HEK293 (cell line): ENCODE results near the gene HUWE1.

Experiments used
- CTCF ChIA-PET: fragments of 350-600 bp; formaldehyde crosslinking; extraction: SDS; loops from one replicate; lab custom pipeline; 2021; ENCODE audit warnings: antibody characterized with exemption; lab: Yijun Ruan, JAX
- POLR2A ChIA-PET: fragments of 300-600 bp; formaldehyde crosslinking; extraction: SDS; loops from one replicate; lab custom pipeline; 2020; ENCODE audit warnings: antibody characterized with exemption, inconsistent platforms; lab: Yijun Ruan, JAX
- H3K27ac ChIP-seq: fragments of 200-500 bp; sonication (Bioruptor generic); 2 replicates; pipeline ENCODE4 v1.5.1; 2014; ENCODE audit warnings: low read depth, low read length, control low read depth, inconsistent platforms; ENCODE audit errors: extremely low read depth
- H3K36me3 ChIP-seq, 2 experiments: fragments of 200-500 bp in 1 of 2; sonication (Bioruptor generic) in 1 of 2; 1 replicate in 1 of 2; 2 replicates in 1 of 2; pipeline ENCODE4 v1.5.1; 2014 to 2017; ENCODE audit warnings: inconsistent platforms in 2 of 2, low read length in 2 of 2; ENCODE audit not compliant: control insufficient read depth in 2 of 2, insufficient read depth in 1 of 2
- H3K4me1 ChIP-seq: fragments of 200-500 bp; sonication (Bioruptor generic); 2 replicates; pipeline ENCODE4 v1.5.1; 2014; ENCODE audit warnings: mild to moderate bottlenecking, low read length, inconsistent platforms; ENCODE audit not compliant: control insufficient read depth, insufficient read depth
- H3K4me3 ChIP-seq: 2 replicates; pipeline ENCODE4 v1.5.1; 2011; ENCODE audit warnings: low read depth, mild to moderate bottlenecking, control low read depth, low read length, moderate library complexity
- H3K9me3 ChIP-seq: fragments of 200-500 bp; sonication (Bioruptor generic); 2 replicates; pipeline ENCODE4 v1.5.1; 2014; ENCODE audit warnings: low read depth, low read length, inconsistent platforms; ENCODE audit not compliant: control insufficient read depth, insufficient read depth
- BCL11A ChIP-seq: fragments of 450-650 bp; formaldehyde crosslinking; IDR thresholded peaks from 2 replicates; pipeline ENCODE4 v1.5.1; 2016; ENCODE audit warnings: low read depth, missing biosample characterization, missing genetic modification characterization
- GLIS1 ChIP-seq: fragments of 450-650 bp; formaldehyde crosslinking; IDR thresholded peaks from 2 replicates; pipeline ENCODE4 v1.5.1; 2016; ENCODE audit warnings: missing biosample characterization, missing genetic modification characterization
- KLF1 ChIP-seq: fragments of 450-650 bp; formaldehyde crosslinking; IDR thresholded peaks from 2 replicates; pipeline ENCODE4 v1.5.1; 2016; ENCODE audit warnings: missing biosample characterization, missing genetic modification characterization
- PRDM1 ChIP-seq: fragments of 450-650 bp; formaldehyde crosslinking; IDR thresholded peaks from 2 replicates; pipeline ENCODE4; 2016; ENCODE audit warnings: missing biosample characterization, missing genetic modification characterization
- RBAK ChIP-seq: fragments of 450-650 bp; formaldehyde crosslinking; IDR thresholded peaks from 2 replicates; pipeline ENCODE4 v1.5.1; 2016; ENCODE audit warnings: missing biosample characterization, missing genetic modification characterization
- SCRT1 ChIP-seq: fragments of 450-650 bp; formaldehyde crosslinking; IDR thresholded peaks from 2 replicates; pipeline ENCODE4 v1.5.1; 2016; ENCODE audit warnings: missing biosample characterization, missing genetic modification characterization, borderline replicate concordance
- SP3 ChIP-seq: fragments of 450-650 bp; formaldehyde crosslinking; IDR thresholded peaks from 2 replicates; pipeline ENCODE4 v1.5.1; 2016; ENCODE audit warnings: missing biosample characterization, missing genetic modification characterization
- ZBTB1 ChIP-seq: fragments of 450-650 bp; formaldehyde crosslinking; IDR thresholded peaks from 2 replicates; pipeline ENCODE4 v1.5.1; 2016; ENCODE audit warnings: missing biosample characterization, missing genetic modification characterization
- ZIC2 ChIP-seq: fragments of 450-650 bp; formaldehyde crosslinking; IDR thresholded peaks from 2 replicates; pipeline ENCODE4 v1.5.1; 2016; ENCODE audit warnings: missing biosample characterization, missing genetic modification characterization
- ZNF132 ChIP-seq: fragments of 450-650 bp; formaldehyde crosslinking; IDR thresholded peaks from 2 replicates; pipeline ENCODE4 v1.5.1; 2017; ENCODE audit warnings: missing biosample characterization, missing genetic modification characterization, borderline replicate concordance
- ZNF2 ChIP-seq: fragments of 450-650 bp; formaldehyde crosslinking; IDR thresholded peaks from 2 replicates; pipeline ENCODE4 v1.5.1; 2016; ENCODE audit warnings: missing biosample characterization, missing genetic modification characterization
- ZNF211 ChIP-seq: fragments of 450-650 bp; formaldehyde crosslinking; IDR thresholded peaks from 2 replicates; pipeline ENCODE4 v1.5.1; 2016; ENCODE audit warnings: low read depth, missing biosample characterization, missing genetic modification characterization
- ZNF223 ChIP-seq: fragments of 450-650 bp; formaldehyde crosslinking; IDR thresholded peaks from 2 replicates; pipeline ENCODE4 v1.5.1; 2016; ENCODE audit warnings: missing biosample characterization, missing genetic modification characterization
- ZNF24 ChIP-seq: fragments of 450-650 bp; formaldehyde crosslinking; IDR thresholded peaks from 2 replicates; pipeline ENCODE4 v1.5.1; 2016; ENCODE audit warnings: missing biosample characterization, missing genetic modification characterization
- ZNF37A ChIP-seq: fragments of 450-650 bp; IDR thresholded peaks from 2 replicates; pipeline ENCODE4 v1.5.1; 2018; ENCODE audit warnings: missing biosample characterization, missing genetic modification characterization
- ZNF530 ChIP-seq: fragments of 450-650 bp; formaldehyde crosslinking; IDR thresholded peaks from 2 replicates; pipeline ENCODE4 v1.5.1; 2016; ENCODE audit warnings: low read depth, missing biosample characterization, missing genetic modification characterization
- ZNF549 ChIP-seq: fragments of 450-650 bp; IDR thresholded peaks from 2 replicates; pipeline ENCODE4 v1.5.1; 2018; ENCODE audit warnings: missing biosample characterization, missing genetic modification characterization, mild to moderate bottlenecking, inconsistent platforms, moderate library complexity
- ZNF555 ChIP-seq: fragments of 450-650 bp; formaldehyde crosslinking; conservative IDR thresholded peaks from 2 replicates; pipeline ENCODE4 v1.5.1; 2017; ENCODE audit warnings: missing biosample characterization, mild to moderate bottlenecking, missing genetic modification characterization, inconsistent platforms
- ZNF561 ChIP-seq: fragments of 450-650 bp; IDR thresholded peaks from 2 replicates; pipeline ENCODE4 v1.5.1; 2018; ENCODE audit warnings: missing biosample characterization, missing genetic modification characterization, borderline replicate concordance
- ZNF692 ChIP-seq: fragments of 450-650 bp; formaldehyde crosslinking; IDR thresholded peaks from 2 replicates; pipeline ENCODE4 v1.5.1; 2016; ENCODE audit warnings: missing biosample characterization, missing genetic modification characterization
- ZNF707 ChIP-seq: fragments of 450-650 bp; formaldehyde crosslinking; IDR thresholded peaks from 2 replicates; pipeline ENCODE4 v1.5.1; 2016; ENCODE audit warnings: missing biosample characterization, missing genetic modification characterization
- ZNF76 ChIP-seq: fragments of 450-650 bp; formaldehyde crosslinking; IDR thresholded peaks from 2 replicates; pipeline ENCODE4; 2016; ENCODE audit warnings: low read depth, missing biosample characterization, missing genetic modification characterization, borderline replicate concordance
- ZNF837 ChIP-seq: fragments of 450-650 bp; formaldehyde crosslinking; IDR thresholded peaks from 2 replicates; pipeline ENCODE4 v1.5.1; 2016; ENCODE audit warnings: missing biosample characterization, missing genetic modification characterization
- TF ChIP-seq, protein P1 (sequence below): fragments of 450-650 bp; formaldehyde crosslinking; IDR thresholded peaks from 2 replicates; pipeline ENCODE4 v1.5.1; 2016; ENCODE audit warnings: missing biosample characterization, missing genetic modification characterization
- TF ChIP-seq, protein P2 (sequence below): fragments of 450-650 bp; formaldehyde crosslinking; IDR thresholded peaks from 2 replicates; pipeline ENCODE4 v1.5.1; 2016; ENCODE audit warnings: missing biosample characterization, missing genetic modification characterization
- TF ChIP-seq, protein P3 (sequence below): fragments of 450-650 bp; formaldehyde crosslinking; optimal IDR thresholded peaks from 2 replicates; pipeline ENCODE3; 2016; ENCODE audit warnings: missing biosample characterization, mild to moderate bottlenecking, missing genetic modification characterization
- TF ChIP-seq, protein P4 (sequence below): fragments of 450-650 bp; formaldehyde crosslinking; IDR thresholded peaks from 2 replicates; pipeline ENCODE4 v1.5.1; 2016; ENCODE audit warnings: missing biosample characterization, missing genetic modification characterization

HUWE1 gene

GRCh38 chrX:53544936-53545335, 141.6 kb downstream of the HUWE1 start (continued):
- TF ChIP-seq, protein P1, sequence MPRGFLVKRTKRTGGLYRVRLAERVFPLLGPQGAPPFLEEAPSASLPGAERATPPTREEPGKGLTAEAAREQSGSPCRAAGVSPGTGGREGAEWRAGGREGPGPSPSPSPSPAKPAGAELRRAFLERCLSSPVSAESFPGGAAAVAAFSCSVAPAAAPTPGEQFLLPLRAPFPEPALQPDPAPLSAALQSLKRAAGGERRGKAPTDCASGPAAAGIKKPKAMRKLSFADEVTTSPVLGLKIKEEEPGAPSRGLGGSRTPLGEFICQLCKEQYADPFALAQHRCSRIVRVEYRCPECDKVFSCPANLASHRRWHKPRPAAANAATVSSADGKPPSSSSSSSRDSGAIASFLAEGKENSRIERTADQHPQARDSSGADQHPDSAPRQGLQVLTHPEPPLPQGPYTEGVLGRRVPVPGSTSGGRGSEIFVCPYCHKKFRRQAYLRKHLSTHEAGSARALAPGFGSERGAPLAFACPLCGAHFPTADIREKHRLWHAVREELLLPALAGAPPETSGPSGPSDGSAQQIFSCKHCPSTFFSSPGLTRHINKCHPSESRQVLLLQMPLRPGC (tag by site-specific recombination), result no peak
- no peak for TF ChIP-seq SCRT1
- no peak for TF ChIP-seq ZNF37A
- TF ChIP-seq ZNF707 (tag by site-specific recombination), result no peak
- no peak for TF ChIP-seq ZNF692 (tag by site-specific recombination)
- TF ChIP-seq ZNF2 (tag by site-specific recombination), result no peak
- no peak for TF ChIP-seq ZNF76
- TF ChIP-seq PRDM1 (tag by site-specific recombination), result no peak
- TF ChIP-seq ZIC2, result no peak
- no peak for TF ChIP-seq ZNF837 (tag by site-specific recombination)
- TF ChIP-seq ZNF549, result no peak

GRCh38 chrX:53538781-53539180, 147.7 kb downstream of the HUWE1 start:
- ChIA-PET POLR2A (no interaction called here), CTCF (no interaction called here)
- no peak overlapping the region for H3K4me3 ChIP-seq
- H3K36me3 ChIP-seq, result peaks cover 55 to 100% of the 10 kb centered on the region in 2 experiments
- no peaks in the 10 kb centered on the region for H3K9me3 ChIP-seq
- no peak overlapping the region for H3K27ac ChIP-seq
- TF ChIP-seq ZBTB1, result no peak
- no peak for TF ChIP-seq BCL11A (tag by site-specific recombination)
- no peak for TF ChIP-seq ZNF561 (tag by site-specific recombination)
- no peak for TF ChIP-seq RBAK (tag by site-specific recombination)
- TF ChIP-seq PRDM1 (tag by site-specific recombination), result no peak
- no peak for TF ChIP-seq ZNF132 (tag by site-specific recombination)
- TF ChIP-seq ZNF24 (tag by site-specific recombination), result no peak
- no peak for TF ChIP-seq ZNF211
- no peak for TF ChIP-seq ZNF223
- no peak for TF ChIP-seq ZNF555 (tag by site-specific recombination)
- TF ChIP-seq, protein P2, sequence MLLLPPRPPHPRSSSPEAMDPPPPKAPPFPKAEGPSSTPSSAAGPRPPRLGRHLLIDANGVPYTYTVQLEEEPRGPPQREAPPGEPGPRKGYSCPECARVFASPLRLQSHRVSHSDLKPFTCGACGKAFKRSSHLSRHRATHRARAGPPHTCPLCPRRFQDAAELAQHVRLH, result no peak
- TF ChIP-seq, protein P3, sequence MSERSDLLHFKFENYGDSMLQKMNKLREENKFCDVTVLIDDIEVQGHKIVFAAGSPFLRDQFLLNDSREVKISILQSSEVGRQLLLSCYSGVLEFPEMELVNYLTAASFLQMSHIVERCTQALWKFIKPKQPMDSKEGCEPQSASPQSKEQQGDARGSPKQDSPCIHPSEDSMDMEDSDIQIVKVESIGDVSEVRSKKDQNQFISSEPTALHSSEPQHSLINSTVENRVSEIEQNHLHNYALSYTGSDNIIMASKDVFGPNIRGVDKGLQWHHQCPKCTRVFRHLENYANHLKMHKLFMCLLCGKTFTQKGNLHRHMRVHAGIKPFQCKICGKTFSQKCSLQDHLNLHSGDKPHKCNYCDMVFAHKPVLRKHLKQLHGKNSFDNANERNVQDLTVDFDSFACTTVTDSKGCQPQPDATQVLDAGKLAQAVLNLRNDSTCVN (tag by site-specific recombination), result no peak
- no peak for TF ChIP-seq KLF1
- TF ChIP-seq, protein P4, sequence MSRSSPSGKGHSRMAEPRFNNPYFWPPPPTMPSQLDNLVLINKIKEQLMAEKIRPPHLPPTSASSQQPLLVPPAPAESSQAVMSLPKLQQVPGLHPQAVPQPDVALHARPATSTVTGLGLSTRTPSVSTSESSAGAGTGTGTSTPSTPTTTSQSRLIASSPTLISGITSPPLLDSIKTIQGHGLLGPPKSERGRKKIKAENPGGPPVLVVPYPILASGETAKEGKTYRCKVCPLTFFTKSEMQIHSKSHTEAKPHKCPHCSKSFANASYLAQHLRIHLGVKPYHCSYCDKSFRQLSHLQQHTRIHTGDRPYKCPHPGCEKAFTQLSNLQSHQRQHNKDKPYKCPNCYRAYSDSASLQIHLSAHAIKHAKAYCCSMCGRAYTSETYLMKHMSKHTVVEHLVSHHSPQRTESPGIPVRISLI (tag by site-specific recombination), result no peak
- no peak for TF ChIP-seq SP3 (tag by site-specific recombination)
- no peak for TF ChIP-seq GLIS1 (tag by site-specific recombination)
- TF ChIP-seq ZNF530 (tag by site-specific recombination), result no peak
- TF ChIP-seq, all 188 proteins: peak for 0
- H3K4me1 ChIP-seq, result no peaks in the 10 kb centered on the region
